DOHH2 (cell line): ENCODE measurements around the gene CLEC1A.
A peak's percentile ranks its signal among the peaks of the same experiment; 100 is the strongest.

Experiments used
- H3F3A ChIP-seq: fragments of 200-600 bp; sonication (generic), shearing (Covaris generic); 2 replicates; pipeline ENCODE4 v1.6.0; 2016; ENCODE audit warnings: antibody characterized with exemption, mild to moderate bottlenecking; ENCODE audit not compliant: control insufficient read depth, insufficient read depth
- H3K27ac ChIP-seq: fragments of 200-600 bp; sonication (generic); 2 replicates; pipeline ENCODE4 v1.5.1; 2014; ENCODE audit warnings: low read depth, mild to moderate bottlenecking, low read length, moderate library complexity
- H3K27me3 ChIP-seq: fragments of 200-600 bp; sonication (generic); 2 replicates; pipeline ENCODE4 v1.6.1; 2014; ENCODE audit warnings: mild to moderate bottlenecking, low read length, mixed read lengths; ENCODE audit not compliant: control insufficient read depth
- H3K36me3 ChIP-seq: fragments of 200-600 bp; sonication (generic); 2 replicates; pipeline ENCODE4 v1.6.1; 2014; ENCODE audit warnings: mild to moderate bottlenecking, low read length, moderate library complexity, mixed read lengths; ENCODE audit not compliant: control insufficient read depth
- H3K4me1 ChIP-seq: fragments of 200-600 bp; sonication (generic); 2 replicates; pipeline ENCODE4 v1.6.1; 2014; ENCODE audit warnings: mild to moderate bottlenecking, low read length, mixed read lengths; ENCODE audit not compliant: control insufficient read depth
- H3K4me2 ChIP-seq: fragments of 200-600 bp; sonication (generic); 2 replicates; pipeline ENCODE4 v1.6.0; 2014; ENCODE audit warnings: mild to moderate bottlenecking, low read length, moderate library complexity
- H3K4me3 ChIP-seq: fragments of 200-600 bp; sonication (generic); 2 replicates; pipeline ENCODE4 v1.5.1; 2014; ENCODE audit warnings: mild to moderate bottlenecking, low read length, mixed read lengths
- H3K79me2 ChIP-seq: fragments of 200-600 bp; sonication (generic); 2 replicates; pipeline ENCODE4 v1.6.1; 2014; ENCODE audit warnings: mild to moderate bottlenecking, low read length, mixed read lengths; ENCODE audit not compliant: control insufficient read depth
- H3K9me2 ChIP-seq: fragments of 200-600 bp; sonication (generic); replicated peaks from 2 replicates; pipeline ENCODE4 v1.6.1; 2014; ENCODE audit warnings: mild to moderate bottlenecking, low read length, mixed read lengths; ENCODE audit not compliant: control insufficient read depth
- H3K9me3 ChIP-seq: fragments of 200-600 bp; sonication (generic); 2 replicates; pipeline ENCODE4 v1.6.1; 2014; ENCODE audit warnings: antibody characterized with exemption, low read length, mixed read lengths; ENCODE audit not compliant: control insufficient read depth, insufficient read depth
- H4K20me1 ChIP-seq: fragments of 200-600 bp; sonication (generic); 2 replicates; pipeline ENCODE4 v1.6.0; 2014; ENCODE audit warnings: low read depth, mild to moderate bottlenecking, antibody characterized with exemption, low read length, moderate library complexity; ENCODE audit not compliant: control insufficient read depth, insufficient read depth
- EZH2phosphoT487 ChIP-seq: fragments of 200-600 bp; sonication (generic); IDR thresholded peaks from 2 replicates; pipeline ENCODE4 v1.6.1; 2017; ENCODE audit warnings: borderline replicate concordance, mild to moderate bottlenecking, antibody characterized with exemption, low read length, moderate library complexity, mixed read lengths
- TF ChIP-seq, protein P1 (sequence below): fragments of 200-600 bp; sonication (generic); IDR thresholded peaks from one replicate; pipeline ENCODE4 v1.5.1; 2014; ENCODE audit warnings: antibody characterized with exemption, mild to moderate bottlenecking, low read depth, low read length; ENCODE audit not compliant: poor library complexity, severe bottlenecking

CLEC1A gene

GRCh38 chr12:10132850-10133370, 34.1 kb upstream of the CLEC1A start:
- no peak overlapping the region for H3K4me2 ChIP-seq
- no peaks in the 10 kb centered on the region for H3K36me3 ChIP-seq
- no peaks in the 10 kb centered on the region for H3F3A ChIP-seq
- H4K20me1 ChIP-seq: no peaks in the 10 kb centered on the region
- H3K27me3 ChIP-seq: peaks cover 12% of the 10 kb centered on the region
- H3K27ac ChIP-seq: no peak overlapping the region
- no peaks in the 10 kb centered on the region for H3K9me2 ChIP-seq
- H3K4me3 ChIP-seq: no peak overlapping the region
- no peaks in the 10 kb centered on the region for H3K79me2 ChIP-seq
- H3K4me1 ChIP-seq: peaks cover 8% of the 10 kb centered on the region
- no peaks in the 10 kb centered on the region for H3K9me3 ChIP-seq
- TF ChIP-seq, protein P1, sequence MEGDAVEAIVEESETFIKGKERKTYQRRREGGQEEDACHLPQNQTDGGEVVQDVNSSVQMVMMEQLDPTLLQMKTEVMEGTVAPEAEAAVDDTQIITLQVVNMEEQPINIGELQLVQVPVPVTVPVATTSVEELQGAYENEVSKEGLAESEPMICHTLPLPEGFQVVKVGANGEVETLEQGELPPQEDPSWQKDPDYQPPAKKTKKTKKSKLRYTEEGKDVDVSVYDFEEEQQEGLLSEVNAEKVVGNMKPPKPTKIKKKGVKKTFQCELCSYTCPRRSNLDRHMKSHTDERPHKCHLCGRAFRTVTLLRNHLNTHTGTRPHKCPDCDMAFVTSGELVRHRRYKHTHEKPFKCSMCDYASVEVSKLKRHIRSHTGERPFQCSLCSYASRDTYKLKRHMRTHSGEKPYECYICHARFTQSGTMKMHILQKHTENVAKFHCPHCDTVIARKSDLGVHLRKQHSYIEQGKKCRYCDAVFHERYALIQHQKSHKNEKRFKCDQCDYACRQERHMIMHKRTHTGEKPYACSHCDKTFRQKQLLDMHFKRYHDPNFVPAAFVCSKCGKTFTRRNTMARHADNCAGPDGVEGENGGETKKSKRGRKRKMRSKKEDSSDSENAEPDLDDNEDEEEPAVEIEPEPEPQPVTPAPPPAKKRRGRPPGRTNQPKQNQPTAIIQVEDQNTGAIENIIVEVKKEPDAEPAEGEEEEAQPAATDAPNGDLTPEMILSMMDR: no peak
- no peak for TF ChIP-seq EZH2phosphoT487

DNA sequence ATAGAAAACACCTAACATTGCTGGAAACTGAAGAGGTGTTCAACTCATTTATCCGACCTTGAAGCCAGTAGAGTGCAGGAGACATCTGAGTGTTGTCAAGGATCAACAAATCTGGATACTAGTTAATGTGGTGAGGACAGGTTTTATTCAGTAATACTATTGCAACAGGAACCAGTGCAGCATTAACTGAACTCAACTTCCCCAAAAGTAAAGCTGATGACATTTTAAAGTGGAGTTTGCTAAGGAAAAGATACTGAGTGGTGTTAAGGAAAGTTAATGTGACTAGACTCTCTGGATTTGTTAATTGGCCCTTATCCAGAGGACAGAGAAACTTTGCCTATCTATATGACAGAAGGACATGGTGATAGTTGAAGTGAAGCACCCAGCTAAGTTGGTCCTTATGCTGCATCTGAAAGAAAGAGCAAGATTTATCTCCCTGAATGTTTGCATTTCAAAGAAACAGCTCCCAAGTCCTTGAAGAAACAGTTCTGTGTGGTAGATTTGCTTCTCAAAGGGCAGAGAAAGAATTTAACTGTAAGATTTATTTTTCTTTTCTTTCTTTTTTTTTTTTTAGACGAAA, 32.4 kb upstream of the CLEC1A start:
- no peaks in the 10 kb centered on the region for H3K36me3 ChIP-seq
- H3K4me3 ChIP-seq: no peak overlapping the region
- peaks cover 6% of the 10 kb centered on the region for H3K27me3 ChIP-seq
- no peaks in the 10 kb centered on the region for H3F3A ChIP-seq
- H3K9me2 ChIP-seq: no peaks in the 10 kb centered on the region
- no peak overlapping the region for H3K4me2 ChIP-seq
- H3K79me2 ChIP-seq: no peaks in the 10 kb centered on the region
- H3K9me3 ChIP-seq: no peaks in the 10 kb centered on the region
- peaks cover 8% of the 10 kb centered on the region for H3K4me1 ChIP-seq
- TF ChIP-seq, protein P1: no peak
- TF ChIP-seq EZH2phosphoT487: no peak
- H3K27ac ChIP-seq: no peak overlapping the region
- H4K20me1 ChIP-seq: no peaks in the 10 kb centered on the region

DNA sequence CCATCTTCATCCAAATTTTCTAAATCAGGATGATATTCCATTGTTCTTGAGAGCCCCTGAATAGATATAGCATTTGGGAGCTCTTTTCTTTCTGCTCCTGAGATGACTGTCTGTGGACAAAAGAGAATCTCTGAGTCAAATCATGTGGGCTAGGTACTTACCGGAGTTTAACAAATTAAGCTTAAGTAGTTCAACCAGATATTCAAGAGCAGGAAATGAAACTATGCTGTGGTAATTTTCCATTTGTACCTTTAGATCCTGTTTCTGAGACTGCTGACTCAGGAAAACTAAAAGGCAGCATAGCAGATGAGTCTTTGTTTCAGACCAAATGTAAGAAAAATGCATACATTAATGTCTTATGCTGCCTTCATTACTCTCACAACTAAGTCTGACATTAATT, 31.3 kb upstream of the CLEC1A start, which contains the start of gene CLEC7A:
Gene CLEC7A, minus strand, starts transcription at position 158 of the 400 bp plus-strand sequence. Its CDS starts 117 bp downstream, at position 41.
- Histone ChIP-seq H3K4me1 (peaks cover 8% of the 10 kb centered on the region), H3K36me3 (no peaks in the 10 kb centered on the region), H3K79me2 (no peaks in the 10 kb centered on the region), H4K20me1 (no peaks in the 10 kb centered on the region), H3F3A (no peaks in the 10 kb centered on the region), H3K9me3 (no peaks in the 10 kb centered on the region), H3K9me2 (no peaks in the 10 kb centered on the region), H3K4me2 (peak within 1 kb of the TSS; percentile 38), H3K4me3 (no peak within 1 kb of the TSS), H3K27ac (no peak within 1 kb of the TSS), H3K27me3 (peaks cover 9% of the 10 kb centered on the region)
- TF ChIP-seq, protein P1: no peak
- no peak for TF ChIP-seq EZH2phosphoT487
